ENCODE data around the gene NANOS3. TPM values are rescaled to one million over a fixed set of nuclear protein-coding genes. Genes with fewer than 3 reads are reported as not detected.

Gene NANOS3
- total RNA-seq, 1 experiment from 2014 or later, result 1.2 TPM

- BruUV-seq (replicated peaks), result no TSS peak
- H3K9me3 Mint-ChIP-seq (ENCODE audit: low read depth, unreplicated experiment), result no peaks in the 10 kb centered on the region
- no peak for TF ChIP-seq CTCF (IDR thresholded peaks at IDR 0.05; ENCODE audit: unreplicated experiment)
- intact Hi-C loops (cut with micrococcal nuclease; ENCODE audit: unreplicated experiment), result no loop called here
- no peak overlapping the region for H3K27ac Mint-ChIP-seq (ENCODE audit: unreplicated experiment)
- peaks cover 12% of the 10 kb centered on the region for H3K36me3 Mint-ChIP-seq (ENCODE audit: insufficient read depth, unreplicated experiment)
- CTCF ChIA-PET, result no interaction called here
- no peak for DNase-seq
- no peaks in the 10 kb centered on the region for H3K27me3 Mint-ChIP-seq (ENCODE audit: unreplicated experiment)
- no peaks in the 10 kb centered on the region for H3K4me1 Mint-ChIP-seq (ENCODE audit: low read depth, unreplicated experiment)
- H3K4me3 Mint-ChIP-seq (ENCODE audit: low read depth, unreplicated experiment), result no peak overlapping the region
These were observed 49.8 kb downstream of the NANOS3 start for GRCh38 chr19:13926715-13927114.

GRCh38 chr19:13929340-13929739, 52.4 kb downstream of the NANOS3 start:
- TF ChIP-seq CTCF (IDR thresholded peaks at IDR 0.05; ENCODE audit: unreplicated experiment), result no peak
- no TSS peak for BruUV-seq (replicated peaks)
- intact Hi-C loops (cut with micrococcal nuclease; ENCODE audit: unreplicated experiment), result no loop called here
- H3K4me1 Mint-ChIP-seq (ENCODE audit: low read depth, unreplicated experiment), result peaks cover 4% of the 10 kb centered on the region
- H3K4me3 Mint-ChIP-seq (ENCODE audit: low read depth, unreplicated experiment), result no peak overlapping the region
- H3K27ac Mint-ChIP-seq (ENCODE audit: unreplicated experiment), result no peak overlapping the region
- peaks cover 25% of the 10 kb centered on the region for H3K36me3 Mint-ChIP-seq (ENCODE audit: insufficient read depth, unreplicated experiment)
- no peaks in the 10 kb centered on the region for H3K9me3 Mint-ChIP-seq (ENCODE audit: low read depth, unreplicated experiment)
- DNase-seq, result no peak
- peaks cover 12% of the 10 kb centered on the region for H3K27me3 Mint-ChIP-seq (ENCODE audit: unreplicated experiment)
- CTCF ChIA-PET, result interaction anchor here (0.6 kb wide), 1 partner anchor 153 kb away, joined by 3 read pairs; no protein-coding TSS in a partner anchor

GRCh38 chr19:13929956-13930355, 53.0 kb downstream of the NANOS3 start:
- peaks cover 10% of the 10 kb centered on the region for H3K4me1 Mint-ChIP-seq (ENCODE audit: low read depth, unreplicated experiment)
- CTCF ChIA-PET, result interaction anchor here (0.6 kb wide), 1 partner anchor 153 kb away, joined by 3 read pairs; no protein-coding TSS in a partner anchor

More at GRCh38 chr19:13929956-13930355, 53.0 kb downstream of the NANOS3 start:
- H3K36me3 Mint-ChIP-seq (ENCODE audit: insufficient read depth, unreplicated experiment), result peaks cover 22% of the 10 kb centered on the region
- peaks cover 18% of the 10 kb centered on the region for H3K27me3 Mint-ChIP-seq (ENCODE audit: unreplicated experiment)
- H3K4me3 Mint-ChIP-seq (ENCODE audit: low read depth, unreplicated experiment), result no peak overlapping the region
- no peaks in the 10 kb centered on the region for H3K9me3 Mint-ChIP-seq (ENCODE audit: low read depth, unreplicated experiment)
- DNase-seq, result no peak
- no peak for TF ChIP-seq CTCF (IDR thresholded peaks at IDR 0.05; ENCODE audit: unreplicated experiment)
- intact Hi-C loops (cut with micrococcal nuclease; ENCODE audit: unreplicated experiment), result no loop called here
- BruUV-seq (replicated peaks), result no TSS peak
- no peak overlapping the region for H3K27ac Mint-ChIP-seq (ENCODE audit: unreplicated experiment)

Small RNA genes lying within 50 kb of the gene (microRNA-seq; reads per million reads assigned to microRNA genes)
- 577 reads per million, percentile 79 among the genes with 10 or more reads in this experiment for gene MIR181C
- 702 reads per million, percentile 81 among the genes with 10 or more reads in this experiment for gene MIR181D

Other genes starting within 250 kb of the NANOS3 start
- gene MRI1, start 112.6 kb upstream of the NANOS3 start, total RNA-seq (2022), result 30.2 and 32.6 TPM in 2 replicates
- 59.4 and 66.4 TPM in 2 replicates for gene C19orf53, start 102.7 kb upstream of the NANOS3 start, total RNA-seq (2022)
- gene ZSWIM4, start 81.7 kb upstream of the NANOS3 start, total RNA-seq (2022), result 10.7 and 11.5 TPM in 2 replicates
- 1.0 and 1.5 TPM in 2 replicates for gene BRME1, start 29.0 kb downstream of the NANOS3 start, total RNA-seq (2022)
- 37.2 and 41.7 TPM in 2 replicates for gene CC2D1A, start 29.1 kb downstream of the NANOS3 start, total RNA-seq (2022)
- not detected in 2 replicates for gene PODNL1, start 61.3 kb downstream of the NANOS3 start, total RNA-seq (2022)
- 34.0 and 35.5 TPM in 2 replicates for gene DCAF15, start 75.4 kb downstream of the NANOS3 start, total RNA-seq (2022)
- gene RFX1, start 129.2 kb downstream of the NANOS3 start, total RNA-seq (2022), result 13.8 and 14.9 TPM in 2 replicates
- not detected in 2 replicates for gene RLN3, start 151.0 kb downstream of the NANOS3 start, total RNA-seq (2022)
- 7.0 and 7.4 TPM in 2 replicates for gene IL27RA, start 154.6 kb downstream of the NANOS3 start, total RNA-seq (2022)
- 21.4 and 27.0 TPM in 2 replicates for gene PALM3, start 184.9 kb downstream of the NANOS3 start, total RNA-seq (2022)
- gene MISP3, start 195.7 kb downstream of the NANOS3 start, total RNA-seq (2022), result 4.2 and 5.2 TPM in 2 replicates
- gene C19orf67, start 208.6 kb downstream of the NANOS3 start, total RNA-seq (2022), result not detected in 2 replicates
- gene SAMD1, start 213.6 kb downstream of the NANOS3 start, total RNA-seq (2022), result 41.1 and 44.2 TPM in 2 replicates
- 57.3 and 59.8 TPM in 2 replicates for gene PRKACA, start 240.6 kb downstream of the NANOS3 start, total RNA-seq (2022)